Measurements from ENCODE around the gene RGS6. TPM values are rescaled to one million over a fixed set of nuclear protein-coding genes. Genes with fewer than 3 reads are reported as not detected.

Gene RGS6
- total and polyA plus RNA-seq, 4 donors = 0.06 to 5.3 (median 0.17) TPM; not detected in 1

GRCh38 chr14:72311516-72311915, 379.3 kb downstream of the RGS6 start:
- no peak overlapping the region for H3K27ac ChIP-seq (ENCODE audit: low read depth in 1 of 2, low read length in 2 of 2)
- DNase-seq (ENCODE audit: low spot score) = no peak
- H3K4me3 ChIP-seq (ENCODE audit: low read depth in 1 of 3, low read length in 3 of 3) = no peak overlapping the region
- peaks cover 0 to 2% (median 0%) of the 10 kb centered on the region in 4 donors for H3K9me3 ChIP-seq (ENCODE audit: control insufficient read depth in 4 of 4, low read length in 3 of 4)
- H3K27me3 ChIP-seq (ENCODE audit: control insufficient read depth in 4 of 4, insufficient read depth in 4 of 4, low read length in 3 of 4) = peaks cover 0 to 3% (median 0%) of the 10 kb centered on the region in 4 donors
- no peak overlapping the region for H3K9ac ChIP-seq (ENCODE audit: low read depth in 1 of 2, low read length in 2 of 2)
- TF ChIP-seq EGR1 (IDR thresholded peaks at IDR 0.05; ENCODE audit: low read depth in 2 of 2) (no peak), JUND (IDR thresholded peaks at IDR 0.05) (no peak), RAD21 (IDR thresholded peaks at IDR 0.05) (no peak), YY1 (IDR thresholded peaks at IDR 0.05) (no peak), HNF4A (conservative IDR thresholded peaks at IDR 0.05) (no peak), RXRA (IDR thresholded peaks at IDR 0.05) (no peak), FOXA1 (IDR thresholded peaks at IDR 0.05) (no peak), GABPA (IDR thresholded peaks at IDR 0.05 in 1 of 2, conservative IDR thresholded peaks at IDR 0.05 in 1 of 2) (no peak), FOXA2 (IDR thresholded peaks at IDR 0.05) (no peak), NR2F2 (IDR thresholded peaks at IDR 0.05) (no peak), TAF1 (conservative IDR thresholded peaks at IDR 0.05) (no peak), CTCF (IDR thresholded peaks at IDR 0.05; ENCODE audit: low read depth, low read length, missing input control) (no peak), HNF4G (IDR thresholded peaks at IDR 0.05) (no peak), SP1 (IDR thresholded peaks at IDR 0.05) (no peak)
- TF ChIP-seq, protein P1, sequence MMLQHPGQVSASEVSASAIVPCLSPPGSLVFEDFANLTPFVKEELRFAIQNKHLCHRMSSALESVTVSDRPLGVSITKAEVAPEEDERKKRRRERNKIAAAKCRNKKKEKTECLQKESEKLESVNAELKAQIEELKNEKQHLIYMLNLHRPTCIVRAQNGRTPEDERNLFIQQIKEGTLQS (IDR thresholded peaks at IDR 0.05) = no peak
- TF ChIP-seq, protein P2, sequence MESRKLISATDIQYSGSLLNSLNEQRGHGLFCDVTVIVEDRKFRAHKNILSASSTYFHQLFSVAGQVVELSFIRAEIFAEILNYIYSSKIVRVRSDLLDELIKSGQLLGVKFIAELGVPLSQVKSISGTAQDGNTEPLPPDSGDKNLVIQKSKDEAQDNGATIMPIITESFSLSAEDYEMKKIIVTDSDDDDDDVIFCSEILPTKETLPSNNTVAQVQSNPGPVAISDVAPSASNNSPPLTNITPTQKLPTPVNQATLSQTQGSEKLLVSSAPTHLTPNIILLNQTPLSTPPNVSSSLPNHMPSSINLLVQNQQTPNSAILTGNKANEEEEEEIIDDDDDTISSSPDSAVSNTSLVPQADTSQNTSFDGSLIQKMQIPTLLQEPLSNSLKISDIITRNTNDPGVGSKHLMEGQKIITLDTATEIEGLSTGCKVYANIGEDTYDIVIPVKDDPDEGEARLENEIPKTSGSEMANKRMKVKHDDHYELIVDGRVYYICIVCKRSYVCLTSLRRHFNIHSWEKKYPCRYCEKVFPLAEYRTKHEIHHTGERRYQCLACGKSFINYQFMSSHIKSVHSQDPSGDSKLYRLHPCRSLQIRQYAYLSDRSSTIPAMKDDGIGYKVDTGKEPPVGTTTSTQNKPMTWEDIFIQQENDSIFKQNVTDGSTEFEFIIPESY (IDR thresholded peaks at IDR 0.05) = no peak
- no peaks in the 10 kb centered on the region for H3K4me1 ChIP-seq (ENCODE audit: control insufficient read depth in 4 of 4, insufficient read depth in 4 of 4, low read length in 3 of 4)
- no peaks in the 10 kb centered on the region for H3K36me3 ChIP-seq (ENCODE audit: control insufficient read depth in 4 of 4, insufficient read depth in 3 of 4, low read depth in 1 of 4, low read length in 3 of 4)

DNA sequence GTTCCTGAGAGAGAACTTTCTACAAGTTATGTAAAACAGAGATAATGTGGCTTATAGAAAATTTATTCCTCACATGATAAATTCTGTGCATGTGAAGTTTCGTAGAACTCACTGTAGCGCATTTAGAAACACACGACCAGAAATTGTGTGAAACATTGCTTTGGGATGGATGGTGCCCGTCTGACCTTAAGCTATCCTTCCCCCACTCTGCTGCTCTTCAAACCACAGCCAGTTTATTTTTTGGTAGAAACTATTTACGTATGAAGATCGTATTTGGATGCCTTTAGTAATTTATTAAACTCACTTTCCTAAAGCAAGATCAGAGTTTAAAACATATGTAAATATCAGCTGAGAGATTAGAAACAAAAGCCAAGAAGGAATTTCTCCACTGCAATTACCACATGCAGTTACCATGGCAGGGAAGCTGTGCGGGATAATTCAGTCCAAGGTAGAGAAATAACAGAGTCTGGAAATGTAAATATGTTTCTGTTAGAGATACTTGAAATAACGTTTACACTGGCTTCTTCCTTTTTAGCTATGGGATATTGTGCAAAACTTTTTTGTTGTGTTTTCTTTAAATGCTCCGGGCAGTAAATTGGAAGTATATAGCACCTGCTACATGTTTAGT, 382.7 kb downstream of the RGS6 start:
- Histone ChIP-seq H3K36me3 (ENCODE audit: control insufficient read depth in 4 of 4, insufficient read depth in 3 of 4, low read depth in 1 of 4, low read length in 3 of 4) (no peaks in the 10 kb centered on the region), H3K9ac (ENCODE audit: low read depth in 1 of 2, low read length in 2 of 2) (no peak overlapping the region), H3K27ac (ENCODE audit: low read depth in 1 of 2, low read length in 2 of 2) (no peak overlapping the region), H3K9me3 (ENCODE audit: control insufficient read depth in 4 of 4, low read length in 3 of 4) (peaks cover 0 to 3% (median 0%) of the 10 kb centered on the region in 4 donors), H3K4me3 (ENCODE audit: low read depth in 1 of 3, low read length in 3 of 3) (no peak overlapping the region), H3K27me3 (ENCODE audit: control insufficient read depth in 4 of 4, insufficient read depth in 4 of 4, low read length in 3 of 4) (peaks cover 0 to 3% (median 0%) of the 10 kb centered on the region in 4 donors), H3K4me1 (ENCODE audit: control insufficient read depth in 4 of 4, insufficient read depth in 4 of 4, low read length in 3 of 4) (no peaks in the 10 kb centered on the region)
- DNase-seq (ENCODE audit: low spot score) = no peak
- WGBS = 40% methylated on average over 9 of the region's 9 CpGs
- TF ChIP-seq, protein P2 (IDR thresholded peaks at IDR 0.05) = no peak
- TF ChIP-seq RAD21 (IDR thresholded peaks at IDR 0.05) (no peak), TAF1 (conservative IDR thresholded peaks at IDR 0.05) (no peak), FOXA2 (IDR thresholded peaks at IDR 0.05) (no peak), YY1 (IDR thresholded peaks at IDR 0.05) (no peak), MAX (IDR thresholded peaks at IDR 0.05) (no peak), NR2F2 (IDR thresholded peaks at IDR 0.05) (no peak), GABPA (IDR thresholded peaks at IDR 0.05 in 1 of 2, conservative IDR thresholded peaks at IDR 0.05 in 1 of 2) (no peak), CTCF (IDR thresholded peaks at IDR 0.05; ENCODE audit: low read depth, low read length, missing input control) (no peak), REST (IDR thresholded peaks at IDR 0.05) (no peak), HNF4A (conservative IDR thresholded peaks at IDR 0.05) (no peak), JUND (IDR thresholded peaks at IDR 0.05) (no peak), HNF4G (IDR thresholded peaks at IDR 0.05) (no peak), RXRA (IDR thresholded peaks at IDR 0.05) (no peak), EGR1 (IDR thresholded peaks at IDR 0.05; ENCODE audit: low read depth in 2 of 2) (no peak)
